ENCODE results near the gene ARMS2.

- TF ChIP-seq CTCF (conservative IDR thresholded peaks at IDR 0.05 in 1 of 2, IDR thresholded peaks at IDR 0.05 in 1 of 2; ENCODE audit: low read depth in 1 of 2, low read length in 2 of 2): no peak
- no peak for TF ChIP-seq EZH2 (IDR thresholded peaks at IDR 0.05; ENCODE audit: low read length, missing control alignments)
These were observed 27.6 kb upstream of the ARMS2 start for GRCh38 chr10:122426829-122427228.
